Measurements from ENCODE around the gene TBX20.

Gene TBX20

GRCh38 chr7:35272246-35272645 is 18.3 kb upstream of the TBX20 start:
- TF ChIP-seq CTCF (conservative IDR thresholded peaks at IDR 0.05) (no peak), ZFX (IDR thresholded peaks at IDR 0.05) (no peak)
- no peak overlapping the region for H3K27ac ChIP-seq

DNA sequence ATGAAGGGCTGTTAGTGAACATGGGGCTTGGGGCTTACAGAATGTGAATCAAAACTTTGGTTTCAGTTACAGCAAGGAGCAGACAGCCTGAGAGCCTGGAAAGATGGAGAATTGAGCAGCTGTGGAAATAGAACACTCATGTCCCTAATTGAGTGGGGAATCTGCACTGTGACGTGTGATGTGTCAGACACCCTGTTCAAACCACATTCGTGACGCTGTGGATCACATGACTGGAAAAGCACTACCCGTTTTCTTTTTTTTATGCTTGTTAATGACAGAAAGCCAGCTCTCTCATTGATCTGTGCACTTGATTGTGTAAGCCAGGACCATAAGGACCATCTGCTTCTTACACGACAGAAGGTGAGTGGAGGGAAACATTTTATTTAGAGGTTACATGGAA is 15.1 kb upstream of the TBX20 start:
- no peak overlapping the region for H3K27ac ChIP-seq
- TF ChIP-seq CTCF (conservative IDR thresholded peaks at IDR 0.05) (no peak), ZFX (IDR thresholded peaks at IDR 0.05) (no peak)

- no peak overlapping the region for H3K27ac ChIP-seq
- TF ChIP-seq CTCF (conservative IDR thresholded peaks at IDR 0.05) (no peak), ZFX (IDR thresholded peaks at IDR 0.05) (no peak)
These were observed 13.5 kb upstream of the TBX20 start for GRCh38 chr7:35267411-35267810.

GRCh38 chr7:35263396-35263795 is 9.5 kb upstream of the TBX20 start:
- no peak overlapping the region for H3K27ac ChIP-seq

GRCh38 chr7:35261476-35262285 is 7.8 kb upstream of the TBX20 start:
- H3K27ac ChIP-seq: no peak overlapping the region
- TF ChIP-seq CTCF (conservative IDR thresholded peaks at IDR 0.05) (no peak), ZFX (IDR thresholded peaks at IDR 0.05) (no peak)

More at GRCh38 chr7:35263396-35263795, 9.5 kb upstream of the TBX20 start:
- no peak for TF ChIP-seq CTCF (conservative IDR thresholded peaks at IDR 0.05)
- TF ChIP-seq ZFX (IDR thresholded peaks at IDR 0.05): no peak

GRCh38 chr7:35261041-35261440 is 7.1 kb upstream of the TBX20 start:
- no peak overlapping the region for H3K27ac ChIP-seq
- TF ChIP-seq ZFX (IDR thresholded peaks at IDR 0.05): no peak

DNA sequence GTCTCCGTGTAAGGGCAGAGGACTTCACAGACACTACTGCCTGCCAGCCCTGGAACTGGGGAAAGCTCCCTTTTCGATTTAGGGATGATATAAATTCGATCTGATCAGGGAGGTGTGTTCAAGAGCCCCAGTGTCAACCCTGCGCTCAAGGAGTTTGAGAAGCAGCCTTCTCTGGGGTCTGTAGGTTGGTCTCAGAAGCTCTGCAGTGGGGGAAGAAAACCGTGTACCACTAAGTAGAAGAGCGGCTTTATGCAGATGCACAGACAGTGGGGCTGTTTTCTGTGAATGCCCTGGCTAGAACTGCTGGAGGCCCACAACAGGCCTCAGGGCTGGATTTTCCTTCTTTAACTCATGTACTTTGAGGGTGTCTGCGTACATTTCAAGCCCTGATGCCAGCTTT is 6.3 kb upstream of the TBX20 start:
- TF ChIP-seq CTCF (conservative IDR thresholded peaks at IDR 0.05) (no peak), ZFX (IDR thresholded peaks at IDR 0.05) (no peak)
- H3K27ac ChIP-seq: no peak overlapping the region

- TF ChIP-seq CTCF (conservative IDR thresholded peaks at IDR 0.05) (no peak), ZFX (IDR thresholded peaks at IDR 0.05) (no peak)
- H3K27ac ChIP-seq: no peak overlapping the region
These were observed 5.6 kb upstream of the TBX20 start for GRCh38 chr7:35259523-35259908.
